ENCODE measurements around the gene LATS2.
"Not testable (repeated sequence)": the region's sequence is repeated elsewhere in the genome, so short reads cannot be mapped to it uniquely, and the experiment has no call there.

LATS2 gene

DNA sequence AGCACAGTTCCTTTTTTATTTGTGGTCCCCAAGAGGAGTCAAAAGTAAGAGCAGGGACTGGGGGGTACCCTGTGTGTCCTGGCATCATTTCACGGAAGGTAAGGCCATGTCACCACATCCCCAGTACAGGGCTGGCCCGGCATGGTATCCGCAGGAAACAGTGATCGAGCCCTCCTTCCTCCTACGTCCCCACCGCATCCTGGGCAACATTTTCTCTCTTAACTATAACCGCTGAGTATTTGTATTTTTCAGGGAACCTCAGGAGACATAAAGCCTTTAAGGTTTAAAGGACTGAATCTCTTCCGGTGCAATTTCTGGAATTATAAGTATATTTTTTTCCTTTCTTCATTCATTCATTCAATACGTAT, 13.6 kb upstream of the LATS2 start:
- peak; percentile 57 for DNase-seq

DNA sequence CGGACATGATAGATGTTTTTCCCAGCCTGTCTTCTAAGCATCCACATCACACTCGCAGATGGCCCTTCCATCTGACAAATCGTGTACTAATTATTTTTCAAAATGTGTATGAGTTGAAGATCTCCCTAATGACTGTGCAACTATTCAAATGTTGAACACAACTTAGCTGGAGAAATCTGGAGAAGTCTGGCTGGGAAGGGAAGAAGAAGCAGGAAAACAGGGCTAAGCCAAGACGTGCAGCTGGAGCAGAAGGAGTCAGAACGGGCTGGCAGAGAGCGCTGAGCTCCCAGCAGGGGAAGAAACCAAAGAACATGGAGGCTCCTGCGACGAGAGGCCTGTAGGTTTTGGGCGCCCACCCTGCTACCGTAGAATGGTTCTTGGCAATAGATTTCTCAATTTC, 13.2 kb upstream of the LATS2 start:
- no peak for DNase-seq

DNA sequence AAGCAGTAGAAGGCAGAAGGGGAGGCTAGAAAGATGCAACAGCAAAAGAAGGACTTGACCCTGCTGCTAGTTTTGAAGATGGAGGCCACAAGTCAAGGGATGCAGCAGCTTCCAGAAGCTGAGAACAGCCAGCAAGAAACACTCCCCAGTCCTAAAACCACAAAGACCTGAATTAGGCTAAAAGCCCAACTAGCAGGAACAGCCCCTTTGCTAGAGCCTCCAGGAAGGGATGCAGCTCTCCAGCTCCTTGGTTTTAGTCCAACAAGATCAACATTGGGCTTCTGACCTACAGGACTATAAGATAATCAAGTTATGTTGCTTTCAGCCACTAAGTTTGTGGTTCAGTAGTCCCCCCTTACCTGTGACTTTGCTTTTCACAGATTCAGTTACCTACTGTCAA, 10.5 kb upstream of the LATS2 start:
- DNase-seq, result no peak

DNA sequence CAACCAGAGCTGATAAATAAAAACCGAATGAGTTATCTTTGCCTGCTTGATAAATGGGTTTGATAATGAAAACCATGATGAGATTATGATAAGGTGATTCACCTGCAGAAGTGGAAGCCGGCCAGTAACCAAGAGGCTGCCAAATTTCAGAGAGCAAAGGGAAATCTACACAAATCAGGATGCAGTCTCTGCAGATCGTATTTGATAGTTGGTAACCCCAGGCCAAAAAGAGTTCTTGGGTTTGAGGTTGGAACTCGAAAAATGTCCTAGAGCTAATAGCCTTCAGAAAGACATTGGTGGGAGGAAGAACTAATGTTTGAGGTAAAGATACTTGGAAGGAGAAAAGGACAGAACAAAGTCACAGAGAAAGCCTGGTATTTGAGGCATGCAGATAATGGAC, 9.6 kb upstream of the LATS2 start:
- no peak for DNase-seq

DNA sequence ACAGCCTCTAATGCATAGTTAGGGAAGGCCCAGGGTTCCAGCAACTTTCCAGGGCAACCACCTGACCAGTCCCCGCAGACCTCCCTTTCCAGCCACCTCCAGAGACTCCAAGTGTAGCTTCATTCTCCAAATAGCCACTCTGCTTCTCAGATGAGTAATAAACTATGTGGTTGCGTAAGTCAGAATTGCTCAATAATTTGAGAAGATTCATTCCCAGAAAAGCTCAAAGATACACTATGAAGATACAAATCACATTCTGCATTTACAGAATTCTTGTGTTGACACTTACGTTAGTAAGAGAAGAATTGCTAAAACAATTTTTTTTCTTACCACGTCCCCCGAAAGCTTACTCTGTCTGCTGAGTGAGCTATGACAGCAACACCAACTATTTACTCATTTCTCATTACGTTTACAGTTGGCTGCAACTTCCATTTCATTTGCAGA, 8.2 kb upstream of the LATS2 start:
- no peak for DNase-seq

DNA sequence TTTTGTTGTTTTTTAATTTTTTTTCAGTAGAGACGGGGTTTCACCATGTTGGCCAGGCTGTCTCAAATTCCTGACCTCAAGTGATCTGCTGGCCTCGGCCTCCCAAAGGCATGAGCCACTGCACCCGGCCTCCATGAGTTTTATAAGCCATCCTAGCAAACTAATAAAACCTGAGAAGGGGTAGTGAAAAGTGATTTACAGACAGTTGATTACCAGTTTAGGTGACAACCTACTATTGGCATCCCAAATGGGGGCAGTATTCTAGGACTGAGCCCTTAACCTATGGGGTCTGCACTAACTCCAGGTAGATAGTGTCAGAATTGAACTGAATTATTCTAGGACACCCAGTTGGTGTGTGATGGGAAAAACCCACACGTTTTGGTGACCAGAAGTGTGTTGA, 6.5 kb upstream of the LATS2 start:
- DNase-seq, result no peak

DNA sequence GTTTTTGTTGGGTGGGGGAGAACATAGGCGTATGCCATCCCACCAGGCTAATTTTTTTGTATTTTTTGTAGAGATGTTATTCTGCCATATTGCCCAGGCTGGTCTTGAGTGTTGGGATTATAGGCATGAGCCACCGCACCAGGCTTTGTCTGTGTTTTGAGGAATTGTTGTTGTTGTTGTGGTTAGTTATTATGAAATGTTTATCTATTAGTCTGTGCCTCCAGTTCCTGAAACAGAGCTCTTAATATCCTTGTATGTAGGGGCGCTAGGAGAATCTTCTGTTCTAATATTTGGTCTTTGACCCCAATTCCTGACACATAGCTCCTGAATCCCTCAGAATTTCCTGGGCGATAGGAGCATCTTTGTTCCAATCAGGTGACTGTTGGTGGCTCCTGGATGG, 5.6 kb upstream of the LATS2 start:
- DNase-seq, result no peak

DNA sequence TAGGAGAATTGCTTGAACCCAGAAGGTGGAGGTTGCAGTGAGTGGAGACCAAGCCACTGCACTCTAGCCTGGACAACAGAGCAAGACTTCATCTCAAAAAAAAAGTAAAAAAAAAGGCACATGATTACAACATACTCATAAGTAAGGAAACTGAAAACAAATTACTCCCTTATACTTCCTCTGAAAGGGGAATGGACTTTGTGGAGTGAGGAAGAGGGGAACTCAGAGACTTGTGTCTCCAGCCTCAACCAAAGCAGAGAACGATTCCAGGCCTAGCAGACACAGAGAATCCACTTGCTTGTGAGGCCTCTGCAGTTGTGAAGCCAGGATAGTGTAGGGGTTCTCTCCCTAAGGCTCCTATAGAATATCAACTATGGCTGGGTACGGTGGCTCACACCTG, 4.3 kb upstream of the LATS2 start:
- no peak for DNase-seq

DNA sequence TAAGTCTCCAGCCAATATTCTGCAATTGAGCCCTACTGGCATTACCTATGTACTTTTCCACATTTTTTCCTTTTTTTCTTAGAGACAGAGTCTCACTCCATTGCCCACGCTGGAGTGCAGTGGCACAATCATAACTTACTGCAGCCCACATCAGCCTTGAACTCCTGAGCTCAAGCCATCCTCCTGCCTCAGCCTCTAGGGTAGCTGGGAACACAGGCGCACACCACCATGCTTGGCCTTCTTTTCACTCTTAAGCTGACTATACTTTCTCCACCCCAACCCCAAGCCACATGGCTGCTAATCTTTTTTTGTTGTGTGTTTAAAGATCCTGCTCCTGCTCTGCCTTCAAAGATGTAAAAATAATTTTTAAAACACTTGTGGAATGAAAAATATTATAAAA, 1.6 kb upstream of the LATS2 start:
- no peak for DNase-seq

DNA sequence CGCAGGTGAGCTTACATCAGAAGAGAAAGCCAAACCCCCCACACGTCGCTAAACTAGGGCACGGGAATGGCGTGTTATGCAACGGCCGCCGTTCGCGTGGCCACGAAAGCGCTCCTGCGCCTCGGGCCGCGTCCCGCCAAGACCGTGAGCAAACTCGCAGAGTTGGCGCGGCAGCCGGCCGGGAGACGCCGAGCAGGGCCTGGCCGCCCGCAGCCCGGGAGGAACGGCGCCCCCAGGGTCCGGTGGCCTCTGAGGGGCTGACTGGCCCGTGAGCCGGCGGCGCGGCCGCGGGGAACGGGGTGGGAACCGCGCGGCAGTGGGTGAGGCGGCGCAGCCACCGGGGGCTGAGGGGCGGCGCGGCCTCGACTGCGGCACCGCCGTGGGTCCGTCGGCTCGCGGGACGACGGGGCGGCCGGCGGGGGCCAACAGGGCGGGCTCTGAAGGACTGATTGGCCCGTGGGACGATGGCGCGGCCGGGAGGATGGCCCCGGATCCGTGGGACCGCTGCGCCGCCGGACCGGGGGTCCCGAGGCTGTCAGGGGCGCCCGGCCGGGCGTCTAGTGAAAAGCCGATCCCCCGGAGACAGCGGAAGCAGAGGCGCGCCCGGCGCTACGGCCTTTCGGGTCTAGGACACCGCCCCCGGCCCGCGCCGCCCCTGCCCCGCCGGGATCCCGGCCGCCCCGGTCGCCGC, 903 bp downstream of the LATS2 start:
- no peak for DNase-seq

DNA sequence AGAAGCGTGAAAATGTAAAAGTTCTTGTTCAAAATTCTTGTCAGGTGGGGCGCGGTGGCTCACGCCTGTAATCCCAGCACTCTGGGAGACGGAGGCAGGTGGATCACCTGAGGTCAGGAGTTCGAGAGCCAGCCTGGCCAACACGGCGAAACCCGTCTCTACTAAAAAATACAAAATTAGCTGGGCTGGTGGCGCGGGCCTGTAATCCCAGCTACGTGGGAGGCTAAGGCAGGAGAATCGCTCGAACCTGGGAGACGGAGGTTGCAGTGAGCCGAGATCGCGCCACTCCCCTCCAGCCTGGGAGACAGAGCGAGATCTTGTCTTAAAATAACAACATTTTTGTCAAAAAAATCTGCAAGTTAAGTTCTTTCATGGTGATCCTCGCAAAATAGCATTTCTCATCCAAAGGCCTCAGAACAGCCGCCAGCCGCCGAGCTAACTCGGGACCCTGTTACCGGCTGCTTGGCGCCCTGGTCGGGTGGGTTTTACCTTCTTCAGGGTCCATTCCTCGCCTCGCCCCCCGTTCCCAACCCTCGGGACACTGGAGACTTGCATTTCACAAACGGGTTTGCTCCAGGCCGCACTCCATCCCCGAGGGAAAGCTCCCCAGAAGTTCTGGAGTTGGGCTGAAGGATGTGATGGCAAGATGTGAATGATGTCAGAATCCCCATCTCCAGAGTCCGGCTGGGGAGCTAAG, 1.6 kb downstream of the LATS2 start:
- no peak for DNase-seq

DNA sequence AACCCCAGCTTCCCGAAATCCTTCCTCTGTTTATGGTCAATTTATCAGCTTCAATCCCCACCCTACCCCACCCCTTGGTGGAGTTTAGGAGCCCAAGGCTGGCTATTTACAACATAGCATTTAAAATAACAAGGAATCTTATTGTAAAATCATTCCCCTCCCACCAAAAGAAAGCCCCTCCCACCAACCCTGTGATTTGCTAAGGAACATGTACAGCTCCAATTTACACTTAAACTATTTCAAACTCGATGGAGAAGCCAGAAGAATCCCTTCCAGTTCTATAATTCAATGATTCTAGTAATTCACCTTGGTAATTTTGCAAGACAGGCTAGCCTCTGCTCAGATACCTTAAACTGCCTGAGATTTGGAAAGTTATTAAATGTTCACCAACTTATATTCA, 3.0 kb downstream of the LATS2 start:
- DNase-seq, result no peak

DNA sequence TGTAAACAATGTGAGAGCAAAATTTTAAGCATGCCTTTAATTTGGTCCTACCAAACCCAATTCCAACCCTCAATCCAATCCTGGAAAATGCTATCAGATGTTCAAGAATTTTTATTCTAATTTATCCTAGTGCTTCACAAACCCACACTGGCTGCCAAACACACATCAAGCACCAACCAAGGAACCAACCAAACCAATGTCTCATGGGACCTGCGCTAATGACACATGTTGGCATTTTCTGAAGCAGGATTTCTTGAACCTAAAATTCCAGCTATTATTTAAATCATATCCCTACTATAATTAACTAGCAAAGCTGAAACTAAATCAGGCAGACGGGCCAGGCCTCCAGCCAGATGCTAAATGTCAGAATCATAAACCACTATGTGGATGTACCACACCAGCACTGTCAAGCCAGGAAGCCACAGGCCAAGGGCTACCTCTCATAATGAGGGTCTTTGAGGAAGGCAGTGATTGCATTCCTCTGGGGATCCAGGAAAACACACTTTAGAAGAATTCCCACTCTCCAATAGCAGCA, 5.8 kb downstream of the LATS2 start:
- DNase-seq, result no peak

DNA sequence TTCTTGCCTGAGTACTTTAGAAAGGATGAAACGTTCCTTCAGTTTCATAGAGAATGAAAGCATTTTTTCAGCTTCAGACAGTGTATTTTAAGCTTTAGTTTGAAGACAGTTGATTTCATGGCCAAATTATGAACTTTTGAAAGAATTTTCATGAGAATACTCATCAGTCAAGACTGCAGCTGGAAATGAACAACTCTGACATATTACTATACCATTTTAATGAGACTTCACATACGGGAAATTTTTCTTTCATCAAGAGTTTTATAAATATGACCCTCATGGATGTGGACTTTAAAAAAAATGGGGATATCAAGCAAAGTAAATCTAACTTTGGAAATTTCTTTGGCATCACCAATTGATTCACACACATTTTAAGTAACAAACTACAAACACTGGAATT, 6.4 kb downstream of the LATS2 start:
- no peak for DNase-seq

DNA sequence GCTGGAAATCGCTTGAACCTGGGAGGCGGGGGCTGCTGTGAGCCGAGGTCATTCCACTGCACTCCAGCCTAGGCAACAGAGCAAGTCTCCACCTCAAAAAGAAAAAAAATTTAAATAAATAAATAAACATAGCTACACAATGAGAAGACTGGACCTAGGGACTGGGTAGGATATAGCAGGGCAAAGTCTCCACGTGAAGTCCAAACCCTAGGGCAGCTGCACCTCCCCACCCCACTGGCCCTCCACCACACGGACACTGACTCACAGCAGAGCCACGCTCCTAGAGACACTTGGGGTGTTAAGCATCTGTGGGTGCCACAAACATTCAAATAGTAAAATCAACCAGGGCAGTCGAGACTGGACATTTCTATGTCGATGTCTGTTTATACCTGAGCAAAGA, 7.1 kb downstream of the LATS2 start:
- no peak for DNase-seq

DNA sequence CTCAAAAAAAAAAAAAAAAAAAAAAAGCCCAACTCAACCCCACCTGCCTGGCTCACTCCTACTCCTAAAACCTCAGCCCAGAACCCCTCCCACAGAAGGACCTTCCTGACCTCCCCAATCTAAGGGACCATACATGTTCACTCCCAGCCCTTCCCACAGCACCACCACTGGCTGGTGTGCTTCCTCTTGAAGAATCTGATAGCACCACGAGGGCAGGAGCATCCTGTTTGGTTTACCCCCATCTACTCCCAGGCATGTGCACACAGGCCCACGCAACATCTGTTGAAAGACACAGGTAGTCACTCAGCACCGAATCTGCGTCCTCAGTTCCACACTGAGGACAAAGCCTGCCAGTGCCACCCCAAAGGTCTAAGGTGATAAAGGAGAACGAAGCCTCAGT, 8.2 kb downstream of the LATS2 start:
- DNase-seq, result no peak

DNA sequence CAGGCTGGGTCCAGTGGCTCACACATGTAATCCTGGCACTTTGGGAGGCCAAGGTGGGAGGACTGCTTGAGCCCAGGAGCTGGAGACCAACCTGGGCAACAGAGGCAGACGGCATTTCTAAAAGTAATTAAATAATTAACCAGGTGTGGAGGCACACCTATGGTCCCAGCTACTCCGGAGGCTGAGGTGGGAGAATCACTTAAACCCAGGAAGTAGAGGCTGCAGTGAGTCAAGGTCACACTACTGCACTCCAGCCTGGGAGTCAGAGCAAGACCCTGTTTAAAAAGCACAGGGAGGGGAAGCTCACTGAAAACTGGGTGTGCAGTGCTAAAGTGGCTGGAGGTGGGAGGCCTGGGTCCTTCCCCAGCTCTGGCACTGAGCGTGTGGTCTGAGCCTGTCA, 9.7 kb downstream of the LATS2 start:
- no peak for DNase-seq

DNA sequence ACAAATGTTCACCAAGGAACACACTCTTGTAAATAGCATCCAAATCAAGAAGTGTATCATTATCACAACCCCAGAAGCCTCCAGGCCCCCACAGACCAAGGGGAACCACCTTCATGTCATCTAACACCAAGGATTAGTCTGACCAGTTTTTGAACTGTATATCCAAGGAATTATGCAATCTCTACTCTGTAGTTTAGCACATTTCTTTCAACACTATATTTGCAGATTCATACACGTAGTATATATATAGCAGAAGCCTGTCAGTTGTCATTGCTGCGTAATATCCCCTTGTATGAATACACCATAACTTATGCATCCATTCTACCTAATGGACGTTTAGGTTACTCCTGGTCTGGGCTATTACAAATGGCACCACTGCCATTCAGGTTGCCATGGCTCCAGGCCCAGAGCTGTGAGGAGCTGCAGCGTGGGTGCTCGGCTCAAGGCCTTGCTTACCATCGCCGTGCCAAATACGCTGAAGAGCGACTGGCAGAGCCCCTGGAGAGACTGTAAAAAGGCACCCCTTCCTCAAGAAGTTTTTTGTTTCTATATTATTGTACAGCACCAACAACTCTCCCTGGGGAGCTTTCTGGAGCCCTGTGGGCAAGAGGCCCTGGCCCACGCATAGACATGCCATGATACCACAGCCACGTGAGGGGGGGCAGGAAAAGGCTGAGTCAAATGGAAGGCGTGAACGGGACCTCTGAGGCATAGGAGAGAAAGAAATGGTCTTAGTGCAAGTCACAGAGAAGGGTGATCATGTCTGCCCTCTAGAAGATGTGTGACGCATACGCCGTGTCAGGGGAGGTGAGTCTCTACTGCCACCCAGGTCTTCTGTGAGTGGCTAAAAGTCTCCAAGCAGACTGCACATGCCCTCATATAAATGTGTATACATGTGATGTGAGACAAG, 10.8 kb downstream of the LATS2 start:
- DNase-seq, result no peak

DNA sequence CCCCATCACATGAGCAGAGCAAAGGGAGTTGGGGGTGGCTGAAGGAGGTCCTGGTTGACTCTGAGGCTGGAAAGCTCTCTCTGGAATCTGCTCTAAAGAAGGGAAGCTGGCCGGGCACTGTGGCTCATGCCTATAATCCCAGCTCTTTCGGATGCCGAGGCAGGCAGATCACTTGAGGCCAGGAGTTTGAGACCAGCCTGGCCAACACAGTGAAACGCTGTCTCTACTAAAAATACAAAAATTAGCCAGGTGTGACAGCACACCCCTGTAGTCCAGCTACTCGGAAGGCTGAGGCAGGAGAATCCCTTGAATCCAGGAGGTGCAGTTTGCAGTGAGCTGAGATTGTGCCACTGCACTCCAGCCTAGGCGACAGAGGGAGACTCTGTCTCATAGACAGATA, 11.7 kb downstream of the LATS2 start:
- DNase-seq, result not testable (repeated sequence)

DNA sequence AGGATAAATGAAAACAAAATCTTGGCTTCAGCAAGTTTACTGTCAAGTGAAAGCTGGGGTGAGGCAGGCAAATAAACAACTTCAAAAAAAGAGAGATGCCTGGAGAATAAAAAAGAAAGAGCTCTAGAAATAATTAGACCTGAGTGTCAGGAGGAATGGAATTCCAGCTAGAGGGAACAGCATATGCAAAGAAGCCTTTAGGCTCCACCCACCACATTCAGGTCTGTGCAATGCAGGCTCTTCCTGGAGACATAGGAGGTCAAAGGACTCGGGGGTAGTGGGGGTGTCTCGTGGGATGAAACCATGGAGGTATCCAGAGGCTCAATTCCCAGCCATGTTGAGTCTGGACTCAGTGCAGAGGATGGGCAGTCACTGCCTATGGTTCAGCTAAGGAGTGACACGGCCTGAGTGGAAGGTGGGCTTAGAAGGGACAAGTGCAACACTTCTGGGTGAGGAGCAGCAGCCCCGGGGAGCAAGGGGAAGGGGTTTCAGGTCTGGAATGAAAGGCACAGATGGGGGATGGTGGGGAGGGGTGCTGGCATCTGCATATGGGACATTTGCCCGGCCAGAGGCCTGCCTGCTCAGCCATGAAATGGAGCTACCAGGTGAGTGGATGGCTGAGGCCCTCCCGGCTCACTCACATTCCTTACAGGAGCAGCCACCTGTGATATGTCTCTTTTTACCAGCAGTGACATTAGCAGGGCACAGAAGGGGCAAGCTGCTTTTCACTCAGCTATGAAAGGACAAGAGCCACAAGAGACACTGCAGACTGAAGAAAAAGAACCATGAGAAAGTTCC, 12.3 kb downstream of the LATS2 start:
- DNase-seq, result no peak

DNA sequence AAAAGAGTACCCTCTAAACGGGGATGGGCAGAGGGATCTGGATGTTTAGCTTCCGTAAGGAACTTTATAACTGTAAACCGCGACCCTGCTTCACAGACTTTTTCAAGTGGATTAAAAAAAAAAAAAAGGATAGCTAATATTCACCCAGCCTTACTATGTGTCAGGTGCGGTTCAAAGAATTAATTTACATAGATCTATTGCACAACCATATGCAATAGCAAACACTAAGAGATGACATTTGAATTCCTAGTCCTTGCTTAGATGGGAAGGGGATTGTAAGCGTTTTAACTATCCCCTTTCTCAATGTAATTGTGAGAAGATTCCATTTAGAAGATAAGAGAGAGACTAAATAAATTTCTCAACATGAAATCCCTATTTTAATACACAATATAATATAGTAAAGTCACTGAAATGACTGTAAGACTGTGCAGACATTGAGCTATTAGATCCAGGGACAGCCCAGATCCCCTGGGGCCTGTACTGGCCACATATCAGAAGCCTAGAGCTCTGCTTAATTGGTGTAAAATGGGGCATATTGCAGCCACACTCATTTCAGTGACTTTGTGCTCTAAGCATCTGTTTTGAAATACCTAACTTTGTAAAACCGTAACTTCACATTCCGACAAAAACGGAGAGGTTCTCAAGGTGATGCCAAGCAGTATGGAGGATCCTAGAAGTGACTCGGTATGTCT, 13.6 kb downstream of the LATS2 start:
- no peak for DNase-seq

DNA sequence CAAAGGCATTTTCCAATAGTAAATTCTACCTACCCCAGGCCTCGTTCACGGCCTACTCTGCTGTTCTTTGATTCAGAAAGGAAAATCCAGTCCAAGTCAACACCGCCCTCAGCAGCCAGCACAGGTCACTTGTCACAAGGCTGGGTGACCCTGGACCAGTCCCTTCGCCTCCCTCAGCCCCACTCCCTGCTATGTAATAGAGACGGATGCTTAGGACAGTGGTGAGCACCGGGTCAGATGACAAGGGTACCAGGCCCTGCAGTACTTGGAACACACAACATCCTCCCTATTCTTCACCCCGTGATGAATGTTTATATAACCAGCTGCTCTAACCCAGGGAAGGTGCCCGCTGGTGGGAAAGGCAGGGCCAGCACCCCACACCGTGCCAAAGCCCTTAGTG, 14.3 kb downstream of the LATS2 start:
- DNase-seq, result no peak
